ENCODE results near the gene PSMA1. TPM values are rescaled to one million over a fixed set of nuclear protein-coding genes. Genes with fewer than 3 reads are reported as not detected.
"Not testable (repeated sequence)": the region's sequence is repeated elsewhere in the genome, so short reads cannot be mapped to it uniquely, and the experiment has no call there.

Gene PSMA1
- total RNA-seq, 6 donors from 2014 or later = 66.1 to 113 (median 101) TPM

GRCh38 chr11:14541192-14541947 lies 21.2 kb upstream of the PSMA1 start:
- H3K27ac ChIP-seq = peak overlapping the region; percentile 65 to 77 (median 72)
- H3K9me3 ChIP-seq = no peaks in the 10 kb centered on the region
- H3K36me3 ChIP-seq = no peaks in the 10 kb centered on the region
- no peak overlapping the region for H3K4me3 ChIP-seq
- whole genome bisulfite sequencing, 2 donors = 42 to 48% methylated on average over 6 of the region's 6 CpGs
- peaks cover 22 to 55% (median 33%) of the 10 kb centered on the region in 4 donors for H3K4me1 ChIP-seq
- ATAC-seq (ENCODE audit: low FRiP score in 2 of 2) (peak in 1 of 2 donors; percentile 57), DNase-seq (peak in 1 of 2 donors; percentile 25)
- H3K27me3 ChIP-seq = no peaks in the 10 kb centered on the region
- TF ChIP-seq EP300 (IDR thresholded peaks at IDR 0.05) (peak in 1 of 4 donors; percentile 37), POLR2A (IDR thresholded peaks at IDR 0.05) (no peak), POLR2AphosphoS5 (IDR thresholded peaks at IDR 0.05) (peak in 1 of 2 donors; percentile 19)

DNA sequence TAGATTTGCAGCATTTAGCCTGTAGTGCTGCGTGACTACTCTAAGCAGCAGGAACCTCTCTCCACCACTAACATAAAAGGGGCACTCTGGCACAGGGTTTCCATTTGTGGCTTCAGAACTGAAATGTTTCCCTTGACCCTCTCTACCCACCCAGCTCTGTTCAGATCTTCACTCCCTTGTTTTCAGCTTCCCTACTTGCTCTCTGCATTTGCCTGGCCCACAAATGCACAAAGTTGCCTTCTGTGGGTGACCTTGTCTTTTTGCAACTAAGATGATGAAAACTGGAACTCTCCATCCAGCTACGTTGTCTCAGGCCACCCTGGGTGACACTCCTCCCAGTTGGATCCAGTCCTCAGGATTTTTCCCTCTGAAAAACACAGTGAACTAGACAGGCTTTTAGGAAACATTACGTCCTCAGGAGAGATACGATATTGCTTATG lies 19.8 kb upstream of the PSMA1 start:
- Histone ChIP-seq H3K9me3 (no peaks in the 10 kb centered on the region), H3K4me1 (peaks cover 22 to 54% (median 33%) of the 10 kb centered on the region in 4 donors), H3K4me3 (no peak overlapping the region), H3K27ac (peak overlapping the region in 3 of 4 donors; percentile 44 to 77 (median 74)), H3K27me3 (no peaks in the 10 kb centered on the region), H3K36me3 (no peaks in the 10 kb centered on the region)
- 53 to 75% methylated on average over 4 of the region's 4 CpGs for WGBS, 2 donors
- TF ChIP-seq POLR2AphosphoS5 (IDR thresholded peaks at IDR 0.05) (peak; percentile 21 to 30), CTCF (IDR thresholded peaks at IDR 0.05) (no peak), EP300 (IDR thresholded peaks at IDR 0.05) (no peak), POLR2A (IDR thresholded peaks at IDR 0.05) (no peak)
- DNase-seq (no peak), ATAC-seq (ENCODE audit: low FRiP score in 2 of 2) (no peak)

- Histone ChIP-seq H3K27me3 (no peaks in the 10 kb centered on the region), H3K9me3 (no peaks in the 10 kb centered on the region), H3K4me1 (peaks cover 19 to 44% (median 33%) of the 10 kb centered on the region in 4 donors), H3K27ac (peak overlapping the region; percentile 8 to 82 (median 59)), H3K4me3 (no peak overlapping the region), H3K36me3 (no peaks in the 10 kb centered on the region)
- whole genome bisulfite sequencing, 2 donors = 74 to 78% methylated on average over 3 of the region's 3 CpGs
- DNase-seq (no peak), ATAC-seq (ENCODE audit: low FRiP score in 2 of 2) (no peak)
- TF ChIP-seq EP300 (IDR thresholded peaks at IDR 0.05) (no peak), POLR2A (IDR thresholded peaks at IDR 0.05) (no peak), POLR2AphosphoS5 (IDR thresholded peaks at IDR 0.05) (no peak)
Observed at GRCh38 chr11:14538926-14539554, 18.9 kb upstream of the PSMA1 start.

GRCh38 chr11:14538271-14538925 lies 18.2 kb upstream of the PSMA1 start:
- no peaks in the 10 kb centered on the region for H3K9me3 ChIP-seq
- ATAC-seq (ENCODE audit: low FRiP score in 2 of 2) = no peak
- 59 to 62% methylated on average over 5 to 6 of the region's 6 CpGs for WGBS, 2 donors
- DNase-seq = no peak
- peak overlapping the region; percentile 16 to 82 (median 55) for H3K27ac ChIP-seq
- peaks cover 19 to 44% (median 32%) of the 10 kb centered on the region in 4 donors for H3K4me1 ChIP-seq
- TF ChIP-seq EP300 (IDR thresholded peaks at IDR 0.05) = no peak
- no peak overlapping the region for H3K4me3 ChIP-seq
- no peaks in the 10 kb centered on the region for H3K27me3 ChIP-seq
- no peaks in the 10 kb centered on the region for H3K36me3 ChIP-seq

GRCh38 chr11:14537134-14537599 lies 17.0 kb upstream of the PSMA1 start:
- ATAC-seq (ENCODE audit: low FRiP score in 2 of 2) (peak in 1 of 2 donors; percentile 77), DNase-seq (no peak)
- Histone ChIP-seq H3K27me3 (no peaks in the 10 kb centered on the region), H3K4me1 (peaks cover 19 to 40% (median 30%) of the 10 kb centered on the region in 4 donors), H3K4me3 (peak overlapping the region in 1 of 4 donors; percentile 21), H3K36me3 (no peaks in the 10 kb centered on the region), H3K9me3 (no peaks in the 10 kb centered on the region), H3K27ac (peak overlapping the region in 2 of 4 donors; percentile 74 to 82)
- WGBS, 2 donors = 5 to 6% methylated on average over 5 of the region's 5 CpGs
- TF ChIP-seq CTCF (IDR thresholded peaks at IDR 0.05) = peak; percentile 69 to 83 (median 74)
- TF ChIP-seq POLR2A (IDR thresholded peaks at IDR 0.05) = no peak

GRCh38 chr11:14535166-14535565 lies 15.0 kb upstream of the PSMA1 start:
- 87 to 93% methylated on average over 4 of the region's 4 CpGs for WGBS, 2 donors
- not testable (repeated sequence) for H3K27me3 ChIP-seq; H3K27ac ChIP-seq; H3K4me3 ChIP-seq; DNase-seq; ATAC-seq (ENCODE audit: low FRiP score in 2 of 2); H3K36me3 ChIP-seq; H3K9me3 ChIP-seq
- peaks cover 8 to 22% (median 16%) of the 10 kb centered on the region in 4 donors for H3K4me1 ChIP-seq
